Measurements from ENCODE around the gene THAP10.

GRCh38 chr15:70870051-70870450 lies 22.2 kb downstream of the THAP10 start:
- TF ChIP-seq CTCF (IDR thresholded peaks at IDR 0.05; ENCODE audit: borderline replicate concordance, extremely low read depth, low read length, poor library complexity, severe bottlenecking) (no peak), EZH2 (IDR thresholded peaks at IDR 0.05; ENCODE audit: borderline replicate concordance, low read depth, low read length, severe bottlenecking) (no peak)

Data from DND-41 (cell line).